PC-9 (cell line): ENCODE measurements around the gene RNF38. TPM values are rescaled to one million over a fixed set of nuclear protein-coding genes. Genes with fewer than 3 reads are reported as not detected.

Source experiments
- BruUV-seq: library from RNA; stranded (reverse); fragments of 400-500 nt; replicated peaks from 2 replicates; lab custom pipeline; 2021; lab: Mats Ljungman, UMichigan
- CTCF ChIA-PET: fragments of 300-600 bp; sonication (Branson Sonifier 250); formaldehyde crosslinking; loops from one replicate; lab custom pipeline; 2022; ENCODE audit warnings: antibody characterized with exemption; lab: Charles Lee
- POLR2A ChIA-PET: fragments of 300-600 bp; sonication (Branson Sonifier 250); formaldehyde crosslinking; loops from one replicate; lab custom pipeline; 2022; ENCODE audit warnings: antibody characterized with exemption; ENCODE audit not compliant: unreplicated experiment; lab: Charles Lee
- DNase-seq, 2 experiments: peaks; one replicate each; pipeline versions ENCODE4 v3.0.0 to v3.0.0-alpha.2; 2015 to 2022; ENCODE audit warnings: mixed read lengths in 1 of 2
- H2AFZ ChIP-seq: fragments of 200-600 bp; sonication (generic); 2 replicates; pipeline ENCODE4 v1.8.1; 2017; ENCODE audit warnings: antibody characterized with exemption
- H3F3A ChIP-seq: fragments of 200-600 bp; sonication (generic); 2 replicates; pipeline ENCODE4 v1.8.1; 2017; ENCODE audit warnings: antibody characterized with exemption, mild to moderate bottlenecking, low read depth; ENCODE audit not compliant: insufficient read depth
- H3K27ac ChIP-seq: fragments of 200-600 bp; sonication (generic); 2 replicates; pipeline ENCODE4 v1.6.1; 2016; ENCODE audit warnings: mixed run types
- H3K27me3 ChIP-seq: fragments of 200-600 bp; sonication (generic); 2 replicates; pipeline ENCODE4 v1.6.1; 2016; ENCODE audit warnings: low read depth, mixed run types; ENCODE audit not compliant: insufficient read depth
- H3K36me3 ChIP-seq: fragments of 200-600 bp; sonication (generic); 2 replicates; pipeline ENCODE4 v1.6.1; 2016; ENCODE audit warnings: low read depth, mixed run types
- H3K4me1 ChIP-seq: fragments of 200-600 bp; sonication (generic); replicated peaks from 2 replicates; pipeline ENCODE4 v1.6.1; 2016; ENCODE audit warnings: mixed run types; ENCODE audit not compliant: insufficient read depth
- H3K4me2 ChIP-seq: fragments of 200-600 bp; sonication (generic); 2 replicates; pipeline ENCODE4 v1.6.1; 2017; ENCODE audit warnings: mixed run types
- H3K4me3 ChIP-seq: fragments of 200-600 bp; sonication (generic); 2 replicates; pipeline ENCODE4 v1.6.1; 2016; ENCODE audit warnings: mixed run types
- H3K79me2 ChIP-seq: fragments of 200-600 bp; sonication (generic); 2 replicates; pipeline ENCODE4 v1.6.1; 2017; ENCODE audit warnings: low read depth, mixed run types
- H3K9me2 ChIP-seq: fragments of 200-600 bp; sonication (generic); 2 replicates; pipeline ENCODE4 v1.8.1; 2017; ENCODE audit warnings: mild to moderate bottlenecking; ENCODE audit not compliant: insufficient read depth
- H3K9me3 ChIP-seq: fragments of 200-600 bp; sonication (generic); 2 replicates; pipeline ENCODE4 v1.8.1; 2016; ENCODE audit warnings: low read depth; ENCODE audit not compliant: insufficient read depth
- H4K20me1 ChIP-seq: fragments of 200-600 bp; sonication (generic); 2 replicates; pipeline ENCODE4 v1.8.1; 2017; ENCODE audit not compliant: insufficient read depth
- CTCF ChIP-seq: fragments of 200-600 bp; sonication (generic); conservative IDR thresholded peaks from 2 replicates; pipeline ENCODE4 v1.6.1; 2017; ENCODE audit warnings: mixed run types, antibody characterized with exemption, mild to moderate bottlenecking, moderate library complexity
- EZH2 ChIP-seq: fragments of 200-600 bp; sonication (generic); IDR thresholded peaks from 2 replicates; pipeline ENCODE4 v1.8.0; 2017; ENCODE audit warnings: antibody characterized with exemption, low read depth
- intact Hi-C: fragments of 100-400 bp; cut with micrococcal nuclease; formaldehyde crosslinking; loops from one replicate; pipeline ENCODE4 v1.10.0; 2022; ENCODE audit not compliant: unreplicated experiment
- total RNA-seq: library from RNA; stranded (reverse); gene quantifications from 2 replicates; pipeline ENCODE4 v1.2.3, GENCODE V29; 2021

The RNF38 gene
- total RNA-seq, 1 experiment from 2014 or later = 17.5 TPM

GRCh38 chr9:36437790-36438189 lies 37.7 kb upstream of the RNF38 start:
- no peaks in the 10 kb centered on the region for H3K9me3 ChIP-seq
- ChIA-PET CTCF (no interaction called here), POLR2A (no interaction called here)
- no peaks in the 10 kb centered on the region for H3K4me1 ChIP-seq
- H3K4me2 ChIP-seq = no peak overlapping the region
- no peaks in the 10 kb centered on the region for H3K9me2 ChIP-seq
- H3F3A ChIP-seq = no peaks in the 10 kb centered on the region; the same call in 1 of the 2 replicates
- no peaks in the 10 kb centered on the region for H3K36me3 ChIP-seq
- TF ChIP-seq EZH2 (no peak), CTCF (no peak)
- DNase-seq = no peak
- H3K27ac ChIP-seq = no peak overlapping the region
- H3K4me3 ChIP-seq = no peak overlapping the region
- intact Hi-C loops = no loop called here
- no TSS peak for BruUV-seq
- no peaks in the 10 kb centered on the region for H4K20me1 ChIP-seq
- H2AFZ ChIP-seq = no peak overlapping the region
- no peaks in the 10 kb centered on the region for H3K27me3 ChIP-seq
- no peaks in the 10 kb centered on the region for H3K79me2 ChIP-seq

GRCh38 chr9:36436909-36437308 lies 36.8 kb upstream of the RNF38 start:
- intact Hi-C loops = no loop called here
- H3F3A ChIP-seq = no peaks in the 10 kb centered on the region; the same call in 1 of the 2 replicates
- H4K20me1 ChIP-seq = no peaks in the 10 kb centered on the region
- DNase-seq = no peak
- H3K4me2 ChIP-seq = no peak overlapping the region
- no peak overlapping the region for H3K27ac ChIP-seq
- H3K9me2 ChIP-seq = no peaks in the 10 kb centered on the region
- TF ChIP-seq CTCF = no peak
- TF ChIP-seq EZH2 = no peak
- H3K79me2 ChIP-seq = no peaks in the 10 kb centered on the region
- H3K27me3 ChIP-seq = no peaks in the 10 kb centered on the region
- POLR2A ChIA-PET = interaction anchor here (0.7 kb wide), 1 partner anchor 20 kb away, joined by 3 read pairs; no protein-coding TSS in a partner anchor
- no TSS peak for BruUV-seq
- H3K4me1 ChIP-seq = no peaks in the 10 kb centered on the region
- no peak overlapping the region for H3K4me3 ChIP-seq
- no peaks in the 10 kb centered on the region for H3K9me3 ChIP-seq
- CTCF ChIA-PET = no interaction called here
- no peak overlapping the region for H2AFZ ChIP-seq
- H3K36me3 ChIP-seq = no peaks in the 10 kb centered on the region

GRCh38 chr9:36433386-36433785 lies 33.3 kb upstream of the RNF38 start:
- Histone ChIP-seq H3K79me2 (no peaks in the 10 kb centered on the region), H3F3A (no peaks in the 10 kb centered on the region; the same call in 1 of the 2 replicates), H2AFZ (no peak overlapping the region), H3K4me1 (no peaks in the 10 kb centered on the region), H3K9me2 (no peaks in the 10 kb centered on the region), H3K27me3 (no peaks in the 10 kb centered on the region), H3K36me3 (no peaks in the 10 kb centered on the region), H3K4me3 (no peak overlapping the region), H4K20me1 (no peaks in the 10 kb centered on the region), H3K27ac (no peak overlapping the region), H3K4me2 (no peak overlapping the region), H3K9me3 (no peaks in the 10 kb centered on the region)
- BruUV-seq = no TSS peak
- intact Hi-C loops = no loop called here
- ChIA-PET CTCF (no interaction called here), POLR2A (no interaction called here)
- TF ChIP-seq EZH2 (no peak), CTCF (no peak)
- peak in 1 of 2 experiments; percentile 23 for DNase-seq
